GM20000 (cell line): ENCODE results near the gene INPP5A.
"Not testable (repeated sequence)": the region's sequence is repeated elsewhere in the genome, so short reads cannot be mapped to it uniquely, and the experiment has no call there.

Source experiments
- DNase-seq: peaks from one replicate; pipeline ENCODE4 v3.0.0; 2012; ENCODE audit warnings: low spot score
- TF ChIP-seq, protein P1 (sequence below): IDR thresholded peaks from 2 replicates; pipeline ENCODE4 v1.5.1; 2012; ENCODE audit warnings: mild to moderate bottlenecking, control low read depth; ENCODE audit errors: extremely low read depth, missing control alignments

The INPP5A gene

DNA sequence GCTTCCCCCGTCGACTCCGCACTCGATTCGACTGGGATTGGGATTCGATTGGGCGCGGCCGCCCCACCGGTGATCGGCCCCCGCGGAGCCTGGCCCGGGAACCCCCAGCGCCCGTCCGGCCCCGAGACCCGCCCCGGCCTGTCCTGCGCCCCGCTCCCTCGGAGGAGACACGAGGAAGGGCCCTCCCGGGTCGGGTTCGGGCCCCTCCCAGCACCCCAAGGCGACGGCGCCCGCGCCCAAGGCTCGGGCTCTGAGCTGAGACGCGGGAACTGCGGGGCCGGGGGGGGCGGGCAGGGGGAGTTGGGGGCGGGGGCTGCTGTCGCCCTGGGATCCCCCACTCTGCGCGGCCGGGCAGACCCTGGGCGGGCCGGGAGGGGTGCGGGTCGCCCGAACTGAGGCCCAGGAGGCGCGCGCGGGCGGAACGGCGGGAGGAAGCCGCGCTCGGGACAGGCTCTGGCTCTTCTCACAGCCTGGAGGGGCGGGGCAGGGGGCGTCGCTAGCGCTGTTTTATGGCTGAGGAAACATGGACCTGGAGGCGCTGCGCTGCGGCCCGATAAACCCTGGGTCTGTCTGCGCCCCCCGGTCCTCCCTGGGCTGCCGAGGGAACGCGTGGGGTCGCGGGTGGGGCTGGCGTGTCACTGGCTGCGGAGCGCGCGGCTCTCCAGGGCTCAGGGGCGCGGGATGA, 250.1 kb downstream of the INPP5A start:
- DNase-seq = no peak
- TF ChIP-seq, protein P1, sequence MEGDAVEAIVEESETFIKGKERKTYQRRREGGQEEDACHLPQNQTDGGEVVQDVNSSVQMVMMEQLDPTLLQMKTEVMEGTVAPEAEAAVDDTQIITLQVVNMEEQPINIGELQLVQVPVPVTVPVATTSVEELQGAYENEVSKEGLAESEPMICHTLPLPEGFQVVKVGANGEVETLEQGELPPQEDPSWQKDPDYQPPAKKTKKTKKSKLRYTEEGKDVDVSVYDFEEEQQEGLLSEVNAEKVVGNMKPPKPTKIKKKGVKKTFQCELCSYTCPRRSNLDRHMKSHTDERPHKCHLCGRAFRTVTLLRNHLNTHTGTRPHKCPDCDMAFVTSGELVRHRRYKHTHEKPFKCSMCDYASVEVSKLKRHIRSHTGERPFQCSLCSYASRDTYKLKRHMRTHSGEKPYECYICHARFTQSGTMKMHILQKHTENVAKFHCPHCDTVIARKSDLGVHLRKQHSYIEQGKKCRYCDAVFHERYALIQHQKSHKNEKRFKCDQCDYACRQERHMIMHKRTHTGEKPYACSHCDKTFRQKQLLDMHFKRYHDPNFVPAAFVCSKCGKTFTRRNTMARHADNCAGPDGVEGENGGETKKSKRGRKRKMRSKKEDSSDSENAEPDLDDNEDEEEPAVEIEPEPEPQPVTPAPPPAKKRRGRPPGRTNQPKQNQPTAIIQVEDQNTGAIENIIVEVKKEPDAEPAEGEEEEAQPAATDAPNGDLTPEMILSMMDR = no peak

DNA sequence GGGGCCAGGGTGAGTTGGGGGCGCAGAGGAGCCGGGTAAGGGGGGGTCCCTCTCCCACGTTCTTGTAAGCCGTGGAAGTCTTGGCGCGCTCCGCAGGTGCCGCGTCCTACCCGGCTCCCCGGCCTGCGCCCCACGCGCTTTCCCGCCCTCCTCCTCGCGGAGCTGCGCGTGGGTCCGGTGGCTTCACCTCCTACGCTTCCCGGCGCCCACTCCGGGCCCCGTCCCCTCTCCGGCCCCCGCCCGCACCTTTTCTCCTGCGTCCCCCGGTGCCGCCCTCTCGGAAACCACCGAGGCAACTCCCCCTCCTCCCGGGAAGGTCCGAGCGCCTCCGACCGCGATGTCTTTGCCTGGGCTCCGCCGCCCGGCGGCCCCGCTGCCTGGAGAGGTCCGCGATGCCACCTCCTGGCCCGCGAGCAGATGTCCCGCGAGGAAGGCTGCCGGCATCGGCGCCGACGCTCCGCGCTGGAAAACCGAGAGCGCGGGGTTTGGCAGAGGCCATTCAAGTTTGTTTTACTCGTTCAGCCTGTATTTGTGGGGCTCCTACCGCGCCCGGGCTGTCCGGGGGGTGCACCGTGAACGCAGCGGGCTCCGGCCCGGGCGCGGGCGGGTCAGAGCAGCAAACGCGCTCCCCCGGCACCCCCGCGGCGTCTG, 250.7 kb downstream of the INPP5A start:
- DNase-seq = peak; percentile 78
- TF ChIP-seq, protein P1 = no peak

DNA sequence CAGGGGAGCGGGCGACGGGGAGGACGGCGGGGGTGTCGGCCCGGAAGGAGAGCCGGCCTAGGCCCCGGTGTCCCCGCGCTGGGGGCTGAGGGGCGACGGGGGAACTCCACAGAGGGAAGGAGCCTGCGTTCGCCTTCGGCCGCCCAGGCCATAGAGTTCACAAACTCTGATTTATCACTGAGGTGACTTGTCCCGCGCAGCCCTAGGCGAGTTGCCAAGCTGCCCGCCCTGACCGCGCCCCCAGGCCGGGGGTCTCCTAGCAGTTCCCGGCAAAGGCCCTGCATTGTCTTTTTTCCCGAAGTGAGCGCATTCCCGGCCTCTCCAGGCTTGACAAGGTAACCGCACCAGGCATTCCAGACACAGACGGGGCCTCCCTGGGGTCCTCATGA, 251.2 kb downstream of the INPP5A start:
- TF ChIP-seq, protein P1 = no peak
- no peak for DNase-seq

DNA sequence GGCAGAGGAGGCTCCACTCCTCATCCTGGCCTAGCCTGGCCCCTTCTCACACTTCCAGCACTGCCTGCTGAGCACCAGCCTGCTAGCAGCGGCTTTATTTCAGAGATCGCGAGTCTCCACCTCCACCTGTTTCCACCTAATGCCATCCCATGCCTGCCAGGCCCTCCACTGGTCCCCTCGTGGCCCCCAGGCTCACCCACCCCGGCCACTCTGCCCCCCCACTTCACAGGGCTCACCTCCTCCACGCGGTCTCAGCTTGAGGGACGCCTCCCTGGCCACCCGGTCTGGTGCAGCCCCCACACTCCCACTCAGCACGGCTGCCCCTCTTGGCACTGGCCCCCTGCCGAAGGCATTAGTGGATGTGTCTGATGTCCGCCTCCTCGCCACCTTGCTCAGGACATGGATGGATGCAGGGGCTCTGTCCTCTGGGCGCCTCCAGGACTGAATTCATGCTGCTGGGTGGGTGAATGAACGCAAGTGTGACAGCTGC, 252.1 kb downstream of the INPP5A start:
- DNase-seq = no peak
- TF ChIP-seq, protein P1 = no peak

DNA sequence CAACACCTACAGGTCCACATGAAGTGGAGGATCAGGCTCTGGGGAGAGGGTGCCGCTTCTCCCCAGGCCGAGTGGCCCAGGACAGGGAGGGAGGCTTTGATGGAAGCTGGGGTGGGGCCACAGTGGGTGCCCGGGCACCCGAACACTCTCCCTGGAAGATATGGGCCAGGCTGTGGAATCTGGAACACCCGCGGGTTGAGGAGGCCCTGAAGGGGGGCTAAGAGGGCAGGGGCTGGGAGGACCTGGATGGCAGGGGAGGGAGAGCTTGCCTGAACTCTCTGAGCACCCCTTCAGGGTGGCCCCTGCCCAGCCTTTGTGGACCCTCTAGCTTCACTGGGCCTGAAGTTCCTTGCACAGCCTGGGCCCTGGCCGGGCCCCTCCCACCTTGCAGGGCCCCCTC, 252.9 kb downstream of the INPP5A start:
- TF ChIP-seq, protein P1 = no peak
- DNase-seq = no peak

DNA sequence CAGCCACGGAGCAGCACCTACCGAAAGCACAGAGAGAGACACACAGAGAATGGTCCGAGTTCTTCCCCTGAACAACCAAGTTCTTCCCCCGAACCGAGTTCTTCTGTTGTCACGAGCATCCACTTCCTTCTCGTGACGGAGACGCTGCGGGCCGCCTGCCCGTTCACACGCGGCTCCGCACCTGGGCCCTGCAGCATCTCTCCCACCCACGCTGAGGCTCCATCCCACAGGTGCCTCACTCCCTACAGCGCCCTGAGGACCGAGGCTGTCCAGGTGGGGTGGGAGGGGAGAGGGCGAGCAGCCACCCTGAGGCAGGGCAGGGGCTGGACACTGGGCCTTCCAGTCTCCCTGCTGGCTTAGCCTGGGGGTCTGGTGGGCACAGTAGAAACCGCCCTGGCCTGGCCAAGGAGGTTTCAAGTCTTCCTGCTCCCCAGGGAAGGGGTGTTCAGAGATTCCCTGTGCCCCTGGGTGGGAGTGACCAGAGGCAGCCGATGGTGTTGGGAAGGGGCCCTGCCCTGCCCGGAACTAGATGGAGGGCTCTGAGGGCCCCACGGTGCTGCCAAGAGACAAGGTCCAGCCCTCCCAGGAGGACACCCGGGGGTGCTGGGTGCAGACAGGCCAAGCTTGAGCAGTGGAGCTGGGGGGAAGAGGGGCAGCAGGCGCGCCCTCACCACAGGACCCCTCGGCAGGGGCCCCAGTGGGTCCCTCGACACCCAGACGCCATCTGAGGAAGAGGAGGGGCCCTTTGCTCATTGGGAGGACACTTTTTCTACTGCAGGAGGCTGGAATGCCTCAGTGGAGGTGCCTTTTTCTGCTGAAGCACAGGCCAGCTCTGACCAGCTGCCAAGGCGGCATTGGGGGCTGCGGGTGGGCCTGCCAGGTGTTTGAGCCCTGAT, 253.6 kb downstream of the INPP5A start:
- TF ChIP-seq, protein P1 = no peak

DNA sequence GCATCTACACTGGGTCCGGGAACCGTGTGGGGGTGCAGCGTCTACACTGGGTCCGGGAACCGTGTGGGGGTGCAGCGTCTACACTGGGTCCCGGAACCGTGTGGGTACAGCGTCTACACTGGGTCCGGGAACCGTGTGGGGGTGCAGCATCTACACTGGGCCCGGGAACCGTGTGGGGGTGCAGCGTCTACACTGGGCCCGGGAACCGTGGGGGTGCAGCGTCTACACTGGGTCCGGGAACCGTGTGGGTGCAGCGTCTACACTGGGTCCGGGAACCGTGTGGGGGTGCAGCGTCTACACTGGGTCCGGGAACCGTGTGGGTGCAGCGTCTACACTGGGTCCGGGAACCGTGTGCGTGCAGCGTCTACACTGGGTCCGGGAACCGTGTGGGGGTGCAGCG, 254.5 kb downstream of the INPP5A start:
- not testable (repeated sequence) for DNase-seq

More for the DNA sequence above, 253.6 kb downstream of the INPP5A start:
- no peak for DNase-seq
